K562 (cell line): ENCODE measurements around the gene FAM20B. TPM values are rescaled to one million over a fixed set of nuclear protein-coding genes. Genes with fewer than 3 reads are reported as not detected.

Source experiments
- E2F1 ChIP-seq: sonication (generic); formaldehyde crosslinking; IDR thresholded peaks from 2 replicates; pipeline ENCODE4 v1.8.1; 2023; ENCODE audit warnings: mild to moderate bottlenecking, missing genetic modification reagents, moderate library complexity
- E2F6 ChIP-seq, 2 experiments: IDR thresholded peaks; 2 replicates each; pipeline ENCODE4 v1.6.1; 2011; ENCODE audit warnings: borderline replicate concordance in 1 of 2, control low read depth in 1 of 2, low read depth in 1 of 2, low read length in 1 of 2, mild to moderate bottlenecking in 1 of 2, mixed read lengths in 1 of 2, moderate library complexity in 1 of 2; ENCODE audit not compliant: insufficient read depth in 1 of 2, insufficient read length in 1 of 2, poor library complexity in 1 of 2, severe bottlenecking in 1 of 2; ENCODE audit errors: extremely low read depth in 1 of 2
- ELF4 ChIP-seq: fragments of 450-650 bp; formaldehyde crosslinking; IDR thresholded peaks from 2 replicates; pipeline ENCODE4 v1.4.0; 2022; ENCODE audit warnings: missing genetic modification characterization
- GATAD2A ChIP-seq: fragments of 450-650 bp; IDR thresholded peaks from 2 replicates; pipeline ENCODE4 v1.6.1; 2017
- HNRNPH1 ChIP-seq: fragments of 200-400 bp; formaldehyde crosslinking; optimal IDR thresholded peaks from 2 replicates; pipeline ENCODE3; 2017; ENCODE audit warnings: low read depth, mild to moderate bottlenecking, low read length, moderate library complexity
- IRF1 ChIP-seq: sonication (generic); formaldehyde crosslinking; IDR thresholded peaks from 2 replicates; pipeline ENCODE4 v1.8.0; 2022; ENCODE audit warnings: missing genetic modification reagents, mild to moderate bottlenecking, borderline replicate concordance
- MTA3 ChIP-seq: fragments of 450-650 bp; formaldehyde crosslinking; IDR thresholded peaks from 2 replicates; pipeline ENCODE4 v1.6.1; 2017; ENCODE audit warnings: mild to moderate bottlenecking, borderline replicate concordance
- MYNN ChIP-seq, 2 experiments: sonication (generic); formaldehyde crosslinking in 1 of 2; IDR thresholded peaks; 2 replicates each; pipeline versions ENCODE4 v1.5.0 to v1.6.1; 2016 to 2020; ENCODE audit warnings: antibody characterized with exemption in 1 of 2, missing genetic modification reagents in 1 of 2
- NONO ChIP-seq, 2 experiments: fragments of 200-400 bp in 1 of 2; fragments of 450-650 bp in 1 of 2; formaldehyde crosslinking in 1 of 2; IDR thresholded peaks; 2 replicates each; pipeline ENCODE4 v1.6.1; 2017; ENCODE audit warnings: low read depth in 2 of 2, mild to moderate bottlenecking in 2 of 2, moderate library complexity in 2 of 2, low read length in 1 of 2
- NR1H2 ChIP-seq: sonication (generic); formaldehyde crosslinking; IDR thresholded peaks from 2 replicates; pipeline ENCODE4 v1.4.0; 2020; ENCODE audit warnings: mild to moderate bottlenecking, missing genetic modification reagents
- OTX1 ChIP-seq: fragments of 450-650 bp; formaldehyde crosslinking; IDR thresholded peaks from 2 replicates; pipeline ENCODE4 v1.4.0; 2022; ENCODE audit warnings: mild to moderate bottlenecking
- RBM34 ChIP-seq: fragments of 200-400 bp; formaldehyde crosslinking; IDR thresholded peaks from 2 replicates; pipeline ENCODE4 v1.6.1; 2018; ENCODE audit warnings: low read length, borderline replicate concordance; ENCODE audit not compliant: insufficient read depth
- SMC3 ChIP-seq: conservative IDR thresholded peaks from 2 replicates; pipeline ENCODE4 v1.6.1; 2011; ENCODE audit warnings: low read depth, low read length, improper control_type of control experiment; ENCODE audit not compliant: insufficient read depth
- SOX6 ChIP-seq: fragments of 450-650 bp; IDR thresholded peaks from 2 replicates; pipeline ENCODE4 v1.6.1; 2014; ENCODE audit warnings: mild to moderate bottlenecking
- TAF1 ChIP-seq: IDR thresholded peaks from 2 replicates; pipeline ENCODE4 v1.6.1; 2011; ENCODE audit warnings: mild to moderate bottlenecking, low read length, moderate library complexity; ENCODE audit not compliant: insufficient read depth, control insufficient read depth, severe bottlenecking; ENCODE audit errors: extremely low read depth
- TEAD1 ChIP-seq, 2 experiments: fragments of 450-650 bp in 1 of 2; sonication (generic) in 1 of 2; formaldehyde crosslinking; IDR thresholded peaks; 2 replicates each; pipeline versions ENCODE4 v1.4.0 to v1.8.0; 2020 to 2022; ENCODE audit warnings: mild to moderate bottlenecking in 2 of 2, missing genetic modification reagents in 1 of 2
- THRB ChIP-seq: fragments of 450-650 bp; formaldehyde crosslinking; conservative IDR thresholded peaks from 2 replicates; pipeline ENCODE4 v1.4.0; 2022; ENCODE audit warnings: mild to moderate bottlenecking, missing genetic modification characterization
- ZNF143 ChIP-seq: sonication (generic); formaldehyde crosslinking; IDR thresholded peaks from 2 replicates; pipeline ENCODE4 v1.9.0; 2022; ENCODE audit warnings: mild to moderate bottlenecking, missing genetic modification reagents
- ZNF324 ChIP-seq: fragments of 250-450 bp; sonication (Bioruptor Pico); IDR thresholded peaks from 2 replicates; pipeline ENCODE4 v1.4.0; 2020; ENCODE audit warnings: mild to moderate bottlenecking
- ZNF395 ChIP-seq: fragments of 200-800 bp; sonication (Bioruptor generic); IDR thresholded peaks from 2 replicates; pipeline ENCODE4 v1.6.1; 2017; ENCODE audit warnings: missing genetic modification characterization, missing compliant biosample characterization
- ZNF584 ChIP-seq: fragments of 200-800 bp; sonication (Bioruptor generic); IDR thresholded peaks from 2 replicates; pipeline ENCODE4 v1.6.1; 2016; ENCODE audit warnings: low read depth, mild to moderate bottlenecking, missing genetic modification characterization, missing compliant biosample characterization
- polyA plus RNA-seq, 8 experiments: library from polyadenylated mRNA; depleted of rRNA in 4 of 8; stranded (reverse) in 5 of 8; unstranded in 3 of 8; fragments of >200 nt; fragmentation: Nextera tagmentation in 2 of 8; fragmentation: Illumina TruSeq in 1 of 8; extraction: Ambion mirVana in 2 of 8; extraction: Trizol in 1 of 8; gene quantifications; 2 replicates each; pipeline versions ENCODE4 v1.2.1 to v1.2.3, GENCODE V29; 2011 to 2014; ENCODE audit warnings: inconsistent platforms in 1 of 8, missing spikeins in 1 of 8
- total RNA-seq, 7 experiments: library from RNA; depleted of rRNA in 6 of 7; stranded (reverse); fragments of >200 nt in 6 of 7; fragmentation: Illumina TruSeq in 2 of 7; extraction: Trizol in 2 of 7; gene quantifications; 2 replicates each; pipeline versions ENCODE4 v1.2.1 to v1.2.3, GENCODE V29; 2011 to 2021; ENCODE audit warnings: low replicate concordance in 1 of 7

Gene FAM20B
- total and polyA plus RNA-seq, 9 of the 15 experiments (the other 6 are each of a cell fraction or from before 2014, with no cell fraction given) = 7.2 to 67.5 (median 42.9) TPM

- TF ChIP-seq ZNF324 (CRISPR knock-in tag) = no peak
- peak; percentile 67 for TF ChIP-seq TAF1
- peak; percentile 68 for TF ChIP-seq MTA3
- TF ChIP-seq NONO (IDR thresholded peaks at IDR 0.05; ENCODE audit: low read depth in 2 of 2, low read length in 1 of 2) = peak in 1 of 2 experiments; percentile 89; a peak in 2 of 4 replicates
- TF ChIP-seq NR1H2 (CRISPR knock-in tag) = no peak
- TF ChIP-seq OTX1 = no peak
- no peak for TF ChIP-seq SMC3
- TF ChIP-seq ZNF584 (CRISPR knock-in tag) = no peak
- TF ChIP-seq SOX6 = no peak; the same call in 1 of the 2 replicates
- TF ChIP-seq ELF4 (CRISPR knock-in tag) = no peak
- TF ChIP-seq E2F1 (CRISPR knock-in tag) = peak; percentile 83
- 0 out of 2 replicates have a peak, but pooled peaks have one; percentile 36 for TF ChIP-seq RBM34
- no peak for TF ChIP-seq THRB
- TF ChIP-seq IRF1 = no peak; the same call in 1 of the 2 replicates
- TF ChIP-seq HNRNPH1 = no peak
- peak; percentile 89 to 90 for TF ChIP-seq E2F6 (IDR thresholded peaks at IDR 0.05; ENCODE audit: borderline replicate concordance in 1 of 2, extremely low read depth in 1 of 2, insufficient read depth in 1 of 2, insufficient read length in 1 of 2, low read depth in 1 of 2, low read length in 1 of 2, poor library complexity in 1 of 2, severe bottlenecking in 1 of 2)
- TF ChIP-seq ZNF143 (CRISPR knock-in tag) = 0 out of 2 replicates have a peak, but pooled peaks have one; percentile 18
- 0 out of 2 replicates have a peak, but pooled peaks have one; percentile 12 for TF ChIP-seq GATAD2A
- TF ChIP-seq TEAD1 (CRISPR knock-in tag; IDR thresholded peaks at IDR 0.05) = peak in 1 of 2 experiments; percentile 86; a peak in 2 of 4 replicates
- TF ChIP-seq ZNF395 (CRISPR knock-in tag) = 0 out of 2 replicates have a peak, but pooled peaks have one; percentile 40
- TF ChIP-seq MYNN (IDR thresholded peaks at IDR 0.05) = no peak
- TF ChIP-seq MYNN (CRISPR knock-in tag; IDR thresholded peaks at IDR 0.05) = no peak
These were observed 56.1 kb downstream of the FAM20B start, which contains the start of gene TOR3A (continued) for GRCh38 chr1:179081687-179082332.
